Measurements from ENCODE around the gene KRT6B.

The KRT6B gene

GRCh38 chr12:52435659-52435999 is 16.3 kb downstream of the KRT6B start:
- no peak for DNase-seq

- DNase-seq: no peak
Observed at GRCh38 chr12:52434760-52435530, 17.0 kb downstream of the KRT6B start.

- no peak for DNase-seq
Observed at GRCh38 chr12:52434081-52434733, 17.7 kb downstream of the KRT6B start, which contains the start of gene KRT75. KRT75 (minus strand) TSS chr12:52434371; CDS start chr12:52434304, 67 bp downstream.

GRCh38 chr12:52433501-52434080 is 18.4 kb downstream of the KRT6B start:
- no peak for DNase-seq

GRCh38 chr12:52432559-52433207 is 19.3 kb downstream of the KRT6B start:
- DNase-seq: no peak

GRCh38 chr12:52428121-52428520 is 23.8 kb downstream of the KRT6B start:
- DNase-seq: no peak

- no peak for DNase-seq
Observed at GRCh38 chr12:52427083-52427482, 24.9 kb downstream of the KRT6B start.

GRCh38 chr12:52426034-52426433 is 25.9 kb downstream of the KRT6B start:
- no peak for DNase-seq

GRCh38 chr12:52425466-52425865 is 26.5 kb downstream of the KRT6B start:
- no peak for DNase-seq

GRCh38 chr12:52423661-52424500 is 28.1 kb downstream of the KRT6B start:
- no peak for DNase-seq

- DNase-seq: no peak
Observed at GRCh38 chr12:52423035-52423434, 28.9 kb downstream of the KRT6B start.

GRCh38 chr12:52419656-52420055 is 32.3 kb downstream of the KRT6B start:
- no peak for DNase-seq

GRCh38 chr12:52418576-52419110 is 33.3 kb downstream of the KRT6B start:
- DNase-seq: no peak

GRCh38 chr12:52417740-52418139 is 34.2 kb downstream of the KRT6B start:
- peak; percentile 32 for DNase-seq

GRCh38 chr12:52416795-52417194 is 35.2 kb downstream of the KRT6B start:
- no peak for DNase-seq

- no peak for DNase-seq
Observed at GRCh38 chr12:52415870-52416750, 35.8 kb downstream of the KRT6B start.

- no peak for DNase-seq
Observed at GRCh38 chr12:52414936-52415335, 37.0 kb downstream of the KRT6B start.

- DNase-seq: no peak
Observed at GRCh38 chr12:52413782-52414345, 38.1 kb downstream of the KRT6B start.

GRCh38 chr12:52413202-52413601 is 38.7 kb downstream of the KRT6B start:
- no peak for DNase-seq

- no peak for DNase-seq
Observed at GRCh38 chr12:52411815-52412214, 40.1 kb downstream of the KRT6B start.

Data from NCI-H748 treated with DMSO at 0.1 percent for 48 hours (cell line).